Measurements from ENCODE around the gene NEU2.

DNA sequence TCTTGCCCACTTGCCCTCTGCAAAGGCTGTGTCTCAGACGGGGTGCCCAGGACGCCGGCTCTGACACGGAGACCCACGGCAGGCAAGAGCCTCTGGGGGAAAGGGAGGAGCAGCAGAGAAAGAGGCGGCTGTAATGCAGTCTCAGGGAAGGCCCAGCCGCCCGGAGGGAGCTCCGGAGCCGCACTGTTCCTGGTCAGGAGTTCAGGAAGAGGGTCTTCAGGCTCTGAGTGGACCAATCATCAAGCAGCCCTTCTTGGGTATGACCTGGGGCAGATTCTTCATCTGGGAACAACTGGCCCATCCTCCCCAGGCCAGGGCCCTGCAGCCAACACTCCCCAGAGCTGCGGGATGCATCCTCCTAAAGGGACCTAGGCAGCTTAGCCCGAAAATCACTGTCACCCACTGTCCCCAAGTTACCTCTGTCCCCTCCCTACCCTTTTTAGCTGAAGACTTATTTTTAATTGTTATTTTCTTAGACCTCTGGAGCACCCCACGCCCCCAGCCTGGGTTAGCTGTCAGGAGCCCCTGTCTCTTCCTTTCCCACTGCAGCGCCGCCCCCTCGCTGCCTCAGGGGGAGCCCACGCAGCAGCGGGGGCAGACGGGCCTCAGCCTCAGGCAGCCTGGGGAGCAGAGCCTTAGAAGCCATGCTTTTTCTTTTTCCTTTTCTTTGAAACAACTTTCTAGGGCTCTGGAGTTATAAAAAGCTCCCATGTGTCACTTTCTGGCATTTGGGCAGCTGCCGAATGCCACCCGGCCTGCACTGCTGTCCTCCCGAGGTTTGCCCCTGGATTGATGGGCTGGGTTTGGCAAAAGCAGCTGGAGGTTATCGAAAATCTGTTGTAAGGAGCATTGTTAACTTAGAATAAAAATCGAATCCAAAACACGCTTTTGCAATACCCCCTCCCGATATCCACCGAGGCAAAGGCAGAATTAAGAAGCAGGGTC lies 644 bp upstream of the NEU2 start:
- TF ChIP-seq, protein P1, sequence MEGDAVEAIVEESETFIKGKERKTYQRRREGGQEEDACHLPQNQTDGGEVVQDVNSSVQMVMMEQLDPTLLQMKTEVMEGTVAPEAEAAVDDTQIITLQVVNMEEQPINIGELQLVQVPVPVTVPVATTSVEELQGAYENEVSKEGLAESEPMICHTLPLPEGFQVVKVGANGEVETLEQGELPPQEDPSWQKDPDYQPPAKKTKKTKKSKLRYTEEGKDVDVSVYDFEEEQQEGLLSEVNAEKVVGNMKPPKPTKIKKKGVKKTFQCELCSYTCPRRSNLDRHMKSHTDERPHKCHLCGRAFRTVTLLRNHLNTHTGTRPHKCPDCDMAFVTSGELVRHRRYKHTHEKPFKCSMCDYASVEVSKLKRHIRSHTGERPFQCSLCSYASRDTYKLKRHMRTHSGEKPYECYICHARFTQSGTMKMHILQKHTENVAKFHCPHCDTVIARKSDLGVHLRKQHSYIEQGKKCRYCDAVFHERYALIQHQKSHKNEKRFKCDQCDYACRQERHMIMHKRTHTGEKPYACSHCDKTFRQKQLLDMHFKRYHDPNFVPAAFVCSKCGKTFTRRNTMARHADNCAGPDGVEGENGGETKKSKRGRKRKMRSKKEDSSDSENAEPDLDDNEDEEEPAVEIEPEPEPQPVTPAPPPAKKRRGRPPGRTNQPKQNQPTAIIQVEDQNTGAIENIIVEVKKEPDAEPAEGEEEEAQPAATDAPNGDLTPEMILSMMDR (IDR thresholded peaks at IDR 0.05), result no peak
- no peak for TF ChIP-seq CHD2 (IDR thresholded peaks at IDR 0.05; ENCODE audit: low read length, partially characterized antibody)
- no peak for TF ChIP-seq CEBPB (IDR thresholded peaks at IDR 0.05)
- no peak for TF ChIP-seq CBX8 (IDR thresholded peaks at IDR 0.05)
- no peak for TF ChIP-seq POLR2A (IDR thresholded peaks at IDR 0.05; ENCODE audit: low read length)
- no peak for TF ChIP-seq EHMT2 (IDR thresholded peaks at IDR 0.05; ENCODE audit: low read depth)
- TF ChIP-seq ESRRA (IDR thresholded peaks at IDR 0.05; ENCODE audit: borderline replicate concordance, low read length), result no peak
- no peak for TF ChIP-seq EP300 (IDR thresholded peaks at IDR 0.05)
- no peak for TF ChIP-seq NFE2L2 (conservative IDR thresholded peaks at IDR 0.05; ENCODE audit: low read length)

Data from A549 (cell line).